GM10266 (cell line): ENCODE results near the gene TMEM181.
A peak's percentile ranks its signal among the peaks of the same experiment; 100 is the strongest.
"Not testable (repeated sequence)": the region's sequence is repeated elsewhere in the genome, so short reads cannot be mapped to it uniquely, and the experiment has no call there.

ENCODE experiments used
- DNase-seq: peaks from one replicate; pipeline ENCODE4 v3.0.0; 2012; ENCODE audit errors: extremely low spot score
- CTCF ChIP-seq: IDR thresholded peaks from 2 replicates; pipeline ENCODE4 v1.5.1; 2012; ENCODE audit warnings: mild to moderate bottlenecking, low read depth; ENCODE audit not compliant: control insufficient read depth, insufficient read depth; ENCODE audit errors: missing control alignments

The TMEM181 gene

GRCh38 chr6:158644231-158645063 is 84.6 kb downstream of the TMEM181 start, which contains the start of gene DYNLT1:
Gene DYNLT1, minus strand, starts transcription at chr6:158644743. Its CDS starts 35 bp downstream, at chr6:158644708.
- DNase-seq, result peak; percentile 96
- no peak for TF ChIP-seq CTCF

- no peak for DNase-seq
- no peak for TF ChIP-seq CTCF
These were observed 85.5 kb downstream of the TMEM181 start for GRCh38 chr6:158645064-158646022.

- no peak for DNase-seq
- no peak for TF ChIP-seq CTCF
These were observed 86.4 kb downstream of the TMEM181 start for GRCh38 chr6:158646023-158646910.

GRCh38 chr6:158647501-158647900 is 87.6 kb downstream of the TMEM181 start:
- TF ChIP-seq CTCF, result no peak
- DNase-seq, result no peak

GRCh38 chr6:158648682-158649131 is 88.8 kb downstream of the TMEM181 start:
- no peak for TF ChIP-seq CTCF
- peak; percentile 71 for DNase-seq

- peak; percentile 58 for DNase-seq
- no peak for TF ChIP-seq CTCF
These were observed 89.6 kb downstream of the TMEM181 start, which contains the start of gene SYTL3 for GRCh38 chr6:158649289-158650143. Gene SYTL3, plus strand, starts transcription at chr6:158650054. Its CDS starts 13,215 bp downstream, at chr6:158663269.

GRCh38 chr6:158651981-158652737 is 92.3 kb downstream of the TMEM181 start:
- not testable (repeated sequence) for DNase-seq
